Stimulated activated CD4-positive, alpha-beta T cell treated with anti-CD3 and anti-CD28 coated beads, Interleukin-12 subunit alpha, Interleukin-12 subunit beta, amount 100 ng/mL, for 48 hours (primary cell): ENCODE measurements around the gene INO80E.
A peak's percentile ranks its signal among the peaks of the same experiment; 100 is the strongest.
"Not testable (repeated sequence)": the region's sequence is repeated elsewhere in the genome, so short reads cannot be mapped to it uniquely, and the experiment has no call there.

Source experiments
- DNase-seq, 3 donors: peaks; one replicate each; pipeline ENCODE4 v3.0.0-alpha.2; 2020; ENCODE audit warnings: low read depth in 2 of 3, low spot score in 1 of 3

The INO80E gene, protein sequence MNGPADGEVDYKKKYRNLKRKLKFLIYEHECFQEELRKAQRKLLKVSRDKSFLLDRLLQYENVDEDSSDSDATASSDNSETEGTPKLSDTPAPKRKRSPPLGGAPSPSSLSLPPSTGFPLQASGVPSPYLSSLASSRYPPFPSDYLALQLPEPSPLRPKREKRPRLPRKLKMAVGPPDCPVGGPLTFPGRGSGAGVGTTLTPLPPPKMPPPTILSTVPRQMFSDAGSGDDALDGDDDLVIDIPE

DNA sequence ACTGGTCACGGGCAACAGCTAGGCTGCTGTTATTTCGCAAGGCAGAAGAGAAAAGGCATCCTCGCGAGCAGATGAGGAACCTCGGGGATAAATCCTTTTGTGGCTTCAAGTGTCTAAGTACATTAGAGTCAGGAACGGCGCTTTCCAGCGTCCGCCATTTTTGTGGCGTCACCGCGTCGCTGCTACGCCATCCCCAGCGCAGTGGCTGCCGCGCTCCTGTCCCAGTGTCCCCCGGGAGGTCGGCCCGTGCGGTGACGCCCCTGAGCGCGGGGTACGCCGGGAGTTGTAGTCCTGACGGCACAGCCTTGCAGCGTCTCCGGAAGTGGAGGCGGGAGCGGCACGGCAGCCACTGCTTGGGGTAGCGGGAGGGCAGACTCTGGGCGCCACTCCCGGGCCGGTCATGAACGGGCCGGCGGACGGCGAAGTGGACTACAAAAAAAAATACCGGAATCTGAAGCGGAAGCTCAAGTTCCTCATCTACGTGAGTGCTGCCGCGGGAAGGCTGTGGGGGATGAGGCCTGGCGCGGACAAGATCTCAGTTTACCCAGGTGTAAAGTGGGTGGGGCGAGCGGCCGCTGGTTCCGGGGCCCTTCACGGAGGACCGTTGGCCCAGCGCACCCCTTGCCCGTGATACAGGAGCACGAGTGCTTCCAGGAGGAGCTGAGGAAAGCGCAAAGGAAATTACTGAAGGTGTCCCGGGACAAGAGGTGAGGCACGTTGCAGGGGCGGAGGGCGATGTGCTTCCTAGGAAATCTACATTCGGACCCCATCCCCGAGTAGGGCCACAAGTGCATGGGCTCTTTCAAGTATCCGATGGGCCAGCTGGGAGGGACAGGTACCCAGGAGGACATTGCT, at the start of gene INO80E:
Gene INO80E, plus strand, starts transcription at position 331 of the 855 bp plus-strand sequence. Its CDS starts 70 bp downstream, at position 401.
- peak; percentile 99 for DNase-seq

DNA sequence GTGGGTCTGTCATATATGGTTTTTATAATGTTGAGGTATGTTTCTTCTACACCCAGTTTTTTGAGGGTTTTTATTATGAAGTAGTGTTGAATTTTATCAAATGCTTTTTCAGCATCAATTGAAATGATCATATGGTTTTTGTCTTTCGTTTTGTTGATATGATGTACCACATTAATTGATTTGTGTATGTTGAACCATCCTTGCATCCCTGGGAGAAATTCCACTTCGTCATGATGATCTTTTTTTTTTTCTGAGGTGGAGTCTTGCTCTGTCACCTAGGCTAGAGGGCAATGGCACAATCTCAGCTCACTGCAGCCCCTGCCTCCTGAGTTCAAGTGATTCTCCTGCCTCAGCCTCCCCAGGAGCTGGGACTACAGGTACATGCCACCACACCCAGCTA, 48.1 kb upstream of the INO80E start:
- no peak for DNase-seq

DNA sequence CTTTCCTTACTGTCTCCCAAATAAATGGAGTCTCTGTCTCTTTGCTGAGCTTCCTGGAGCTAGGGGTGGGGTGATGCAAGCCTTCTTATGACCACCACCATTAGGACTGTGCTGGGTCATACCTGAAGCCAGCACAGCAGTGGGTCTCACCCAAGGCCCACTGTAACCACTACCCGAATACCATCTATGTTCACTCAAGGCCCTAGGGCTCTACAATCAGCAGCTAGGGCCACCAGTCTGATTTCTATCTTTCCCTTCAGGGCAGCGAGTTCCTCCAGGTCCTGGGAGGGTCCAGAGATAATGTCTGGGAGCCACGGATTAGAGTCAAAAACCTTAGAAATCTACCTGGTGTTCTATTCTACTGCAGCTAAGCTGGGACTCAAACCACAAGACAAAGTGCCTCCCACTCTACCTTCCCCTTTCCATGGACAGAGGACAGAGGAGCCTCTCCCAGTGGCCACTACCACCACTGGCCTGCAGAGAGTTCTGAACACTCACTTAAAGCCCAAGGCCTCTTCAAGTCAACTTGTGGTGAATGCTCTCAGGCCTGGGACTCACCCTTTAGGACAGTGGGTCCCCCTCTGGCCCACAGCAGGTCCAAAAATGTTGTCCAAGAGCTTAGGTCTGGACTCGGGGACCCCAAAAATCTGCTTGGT, 45.1 kb upstream of the INO80E start:
- DNase-seq = no peak

DNA sequence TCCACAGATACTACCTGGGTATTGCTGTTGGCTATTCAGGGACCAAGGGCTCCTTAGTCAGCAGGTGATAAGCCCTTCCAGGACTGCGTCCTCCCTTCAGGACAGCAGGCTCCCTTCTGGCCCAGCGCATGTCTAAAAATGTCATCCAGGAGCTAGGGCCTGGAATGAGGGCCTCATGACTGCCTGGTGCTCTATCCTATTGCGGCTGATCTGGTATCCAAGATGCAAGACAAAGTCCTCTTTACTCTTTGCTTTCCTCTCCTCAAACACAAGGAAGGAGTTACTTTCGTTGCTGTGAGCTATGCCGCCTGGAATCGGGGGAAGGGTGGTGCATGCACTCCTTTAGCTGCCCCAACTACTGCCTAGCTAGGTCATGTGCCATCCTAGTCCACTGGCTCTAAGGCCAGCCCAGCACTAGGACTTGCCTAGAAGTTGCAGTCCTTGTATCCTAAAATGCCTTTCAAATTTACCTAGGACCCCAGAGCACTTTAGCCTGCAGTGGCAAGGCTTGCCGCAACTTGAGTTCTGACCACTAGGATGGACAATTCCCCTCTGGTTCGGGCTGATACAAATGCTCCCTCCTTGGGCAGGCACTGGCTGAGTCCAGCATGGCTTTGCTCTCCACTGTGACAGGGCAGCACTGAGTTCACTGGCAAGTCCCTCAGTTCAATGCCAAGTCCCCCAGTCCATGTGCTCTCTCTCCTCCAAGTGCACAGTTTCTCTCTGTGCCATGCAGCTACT, 44.2 kb upstream of the INO80E start:
- DNase-seq = no peak

GRCh38 chr16:29958756-29959155, 37.3 kb upstream of the INO80E start:
- no peak for DNase-seq

- DNase-seq = no peak
Measured at GRCh38 chr16:29959293-29959692, 36.7 kb upstream of the INO80E start.

- not testable (repeated sequence) for DNase-seq
Measured at GRCh38 chr16:29959821-29960220, 36.2 kb upstream of the INO80E start.

- no peak for DNase-seq
Measured at GRCh38 chr16:29961127-29961478, 34.9 kb upstream of the INO80E start.

GRCh38 chr16:29961479-29962343, 34.3 kb upstream of the INO80E start, which contains the start of gene TMEM219:
Gene TMEM219 (plus strand): TSS chr16:29962079. CDS start chr16:29963144, 1,065 bp downstream.
- peak; percentile 83 to 88 (median 86) for DNase-seq

DNA sequence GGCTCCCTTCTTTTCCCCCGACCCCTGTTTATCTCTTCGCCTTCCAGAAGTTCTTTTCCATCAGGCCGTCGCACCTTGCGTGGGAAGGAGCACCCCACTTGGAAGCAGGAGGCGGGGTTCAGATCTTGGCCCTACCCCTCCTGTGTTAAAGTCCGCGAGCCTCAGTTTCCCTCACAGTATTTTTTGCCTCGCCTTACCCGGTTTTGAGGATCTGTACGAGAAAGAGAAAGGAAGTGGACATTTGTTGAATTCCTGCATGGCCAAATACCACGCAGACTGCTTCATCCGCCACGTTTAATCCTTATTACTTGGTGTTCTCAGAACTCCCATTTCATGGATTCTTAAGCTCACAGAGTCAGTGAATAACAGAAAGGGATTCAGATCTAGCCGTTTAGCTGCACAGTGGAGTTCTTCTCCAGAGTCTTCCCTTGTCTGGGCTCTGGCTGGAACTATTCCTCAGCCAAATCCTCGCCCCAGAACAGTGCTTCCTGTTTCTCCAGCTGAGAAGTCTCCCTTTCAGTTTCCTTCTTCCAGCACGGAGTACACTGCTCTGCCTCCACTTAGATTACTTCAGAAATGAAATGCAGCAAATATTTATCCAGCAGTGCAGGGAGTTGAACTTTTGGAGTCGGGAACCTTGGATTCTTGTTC, 33.6 kb upstream of the INO80E start:
- no peak for DNase-seq

DNA sequence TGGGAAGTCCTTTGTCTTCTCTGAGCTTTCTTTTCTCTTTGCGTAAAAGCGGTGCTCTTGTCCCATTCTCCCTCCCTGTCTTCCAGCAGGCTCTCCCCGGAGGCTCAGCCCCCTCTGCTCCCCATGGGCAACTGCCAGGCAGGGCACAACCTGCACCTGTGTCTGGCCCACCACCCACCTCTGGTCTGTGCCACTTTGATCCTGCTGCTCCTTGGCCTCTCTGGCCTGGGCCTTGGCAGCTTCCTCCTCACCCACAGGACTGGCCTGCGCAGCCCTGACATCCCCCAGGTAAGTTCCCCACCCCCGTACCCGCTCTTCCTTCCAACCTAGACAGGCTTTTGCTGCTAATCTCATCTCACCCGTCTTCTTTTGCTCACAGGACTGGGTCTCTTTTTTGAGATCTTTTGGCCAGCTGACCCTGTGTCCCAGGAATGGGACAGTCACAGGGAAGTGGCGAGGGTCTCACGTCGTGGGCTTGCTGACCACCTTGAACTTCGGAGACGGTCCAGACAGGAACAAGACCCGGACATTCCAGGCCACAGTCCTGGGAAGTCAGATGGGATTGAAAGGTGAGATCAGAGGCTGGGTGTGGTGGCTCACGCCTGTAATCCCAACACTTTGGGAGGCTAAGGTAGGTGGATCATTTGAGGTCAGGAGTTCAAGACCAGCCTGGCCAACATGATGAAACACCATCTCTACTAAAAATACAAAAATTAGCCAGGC, 32.9 kb upstream of the INO80E start:
- DNase-seq = no peak

GRCh38 chr16:29968205-29968604, 27.8 kb upstream of the INO80E start:
- no peak for DNase-seq

DNA sequence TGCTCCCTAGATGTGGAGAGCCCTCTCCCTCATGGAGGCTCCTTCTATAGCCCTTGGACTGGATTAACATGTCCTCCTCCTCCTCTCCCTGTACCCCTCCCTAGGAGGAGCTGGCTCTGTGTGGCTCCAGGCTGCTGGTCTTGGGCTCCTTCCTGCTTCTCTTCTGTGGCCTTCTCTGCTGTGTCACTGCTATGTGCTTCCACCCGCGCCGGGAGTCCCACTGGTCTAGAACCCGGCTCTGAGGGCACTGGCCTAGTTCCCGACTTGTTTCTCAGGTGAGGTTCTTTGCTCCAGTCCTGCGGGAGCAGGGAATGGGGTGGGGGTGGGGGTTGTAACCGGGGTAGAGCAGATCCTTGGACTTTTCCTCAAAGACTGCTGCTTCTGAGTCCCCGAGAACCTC, 24.7 kb upstream of the INO80E start:
- DNase-seq = no peak

DNA sequence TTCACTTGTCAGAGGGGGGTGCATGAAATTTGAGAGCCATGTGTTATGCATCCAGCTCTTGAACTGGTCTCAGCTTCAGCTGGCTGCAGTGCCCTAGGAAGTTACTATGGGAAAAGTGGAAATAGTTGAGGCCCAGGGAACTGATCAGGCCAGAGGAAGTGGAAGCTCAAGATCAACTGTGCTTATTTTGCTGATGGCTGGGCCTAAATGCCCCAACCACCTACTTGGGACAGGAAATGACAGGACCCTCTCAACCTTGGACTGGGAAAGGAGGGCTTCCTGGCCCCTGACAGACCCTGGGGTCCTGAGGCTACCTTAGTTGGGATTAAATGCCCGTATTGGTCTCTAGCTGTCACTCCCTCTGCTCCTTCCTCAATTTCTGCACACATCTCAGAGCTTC, 23.5 kb upstream of the INO80E start:
- no peak for DNase-seq

GRCh38 chr16:29972992-29973383, 23.1 kb upstream of the INO80E start:
- DNase-seq = no peak

DNA sequence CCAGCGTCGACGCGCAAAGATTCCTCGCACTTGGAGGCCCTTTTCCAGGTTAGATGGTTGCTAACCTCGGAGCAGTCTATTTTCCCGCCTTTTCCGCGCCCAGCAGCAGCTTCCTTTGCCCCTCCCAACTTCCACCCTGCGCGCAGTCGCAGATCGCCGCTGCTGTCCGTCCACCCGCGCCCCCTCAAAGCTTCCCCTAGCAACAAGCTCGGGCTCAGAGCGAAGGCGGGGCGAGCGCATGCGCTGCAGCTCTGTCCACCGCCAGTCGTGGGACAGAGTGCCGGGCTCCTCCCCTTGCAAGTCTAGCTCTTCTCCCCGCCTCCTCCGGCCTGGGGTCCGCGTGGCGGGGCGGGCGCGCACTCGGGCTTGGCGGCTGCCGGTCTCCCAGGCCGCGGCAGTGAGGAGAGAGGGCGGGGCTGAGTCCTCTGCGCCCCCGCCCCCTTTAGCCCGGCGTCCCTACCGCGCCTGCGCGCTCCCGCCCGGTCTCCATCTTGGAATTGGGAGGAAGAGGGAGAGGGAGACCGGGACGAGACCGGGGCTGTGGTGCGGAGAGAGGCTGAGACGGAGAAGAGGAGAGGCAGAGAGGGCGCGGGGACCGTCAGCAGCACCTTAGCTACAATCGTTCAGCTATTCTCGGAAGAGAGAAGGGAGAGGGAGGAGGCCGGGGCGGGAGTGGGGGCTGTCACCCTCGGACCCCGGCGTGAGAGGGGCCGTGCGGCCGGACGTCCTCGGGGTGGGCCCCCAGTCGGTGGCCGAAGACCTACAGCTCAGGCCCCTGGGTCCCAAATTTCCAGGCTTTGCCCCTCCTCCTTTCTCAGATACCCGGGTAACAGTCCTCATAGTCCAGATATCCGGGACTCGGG, 22.4 kb upstream of the INO80E start, which contains the start of gene TAOK2:
Gene TAOK2, plus strand, starts transcription at position 485 of the 863 bp plus-strand sequence. CDS start 3,905 bp downstream, outside the sequence.
- DNase-seq = peak; percentile 90 to 97 (median 96)

DNA sequence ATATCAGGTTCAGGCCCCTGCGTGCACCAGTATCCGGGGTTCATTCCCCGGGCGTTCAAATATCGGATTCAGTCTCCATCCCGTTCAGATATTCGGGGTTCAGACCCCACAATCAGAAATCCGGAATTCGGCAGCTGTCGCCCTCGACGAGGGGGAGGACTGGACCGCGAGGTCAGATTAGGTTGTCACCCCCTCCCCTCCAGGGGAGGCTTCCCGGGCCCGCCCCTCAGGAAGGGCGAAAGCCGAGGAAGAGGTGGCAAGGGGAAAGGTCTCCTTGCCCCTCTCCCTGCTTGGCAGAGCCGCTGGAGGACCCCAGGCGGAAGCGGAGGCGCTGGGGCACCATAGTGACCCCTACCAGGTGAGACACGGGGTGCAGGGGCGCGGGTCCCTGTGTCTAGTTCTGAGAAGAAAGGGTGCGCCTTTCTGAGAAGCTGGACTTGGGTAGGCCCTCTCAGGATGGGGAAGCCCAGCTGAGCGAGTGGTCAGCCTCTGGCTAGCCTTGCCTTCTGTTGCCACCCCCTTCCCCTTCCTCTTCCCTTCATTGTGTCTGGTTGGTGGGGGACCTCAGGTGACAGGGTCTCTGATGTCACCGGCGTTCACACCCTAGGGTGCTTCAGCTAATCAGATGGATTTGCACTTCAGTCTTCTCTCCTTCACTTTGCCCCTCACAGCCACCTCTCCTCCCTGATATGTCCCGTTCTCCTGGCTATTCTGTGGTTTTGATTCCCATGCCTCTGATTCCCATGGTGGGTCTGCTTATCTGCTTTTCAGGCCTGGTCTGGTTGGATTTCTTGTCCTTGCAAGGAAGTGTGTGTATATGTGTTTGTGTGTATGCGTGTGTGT, 21.5 kb upstream of the INO80E start:
- no peak for DNase-seq
